GM18861 (cell line): ENCODE data around the gene CSRP1.

Source experiments
- ATAC-seq: cut with Tn5 transposase; IDR thresholded peaks from one replicate; pipeline ENCODE4 v1.9.1; 2021; ENCODE audit not compliant: unreplicated experiment

Gene CSRP1

DNA sequence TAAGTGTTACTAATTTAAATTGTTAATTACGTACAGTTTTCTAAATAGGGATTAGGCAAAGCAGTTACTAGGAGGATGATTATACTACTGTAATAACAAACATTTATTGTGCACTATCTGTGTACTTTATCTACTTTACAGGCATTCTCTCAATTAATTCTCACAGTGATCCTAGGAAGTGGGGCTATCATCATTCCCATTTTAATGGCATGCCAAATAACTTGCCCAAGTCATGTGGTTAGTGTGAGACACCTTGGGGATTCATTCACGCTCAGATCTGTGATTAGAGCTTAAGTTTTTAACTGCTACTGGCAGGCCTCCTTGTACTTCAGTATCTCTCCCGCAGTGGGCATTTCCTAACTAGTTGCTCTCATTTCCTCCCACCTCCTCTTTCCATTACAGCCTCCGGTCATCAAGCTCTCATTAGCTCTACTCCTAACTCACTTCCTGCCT is 49.4 kb downstream of the CSRP1 start:
- no peak for ATAC-seq

DNA sequence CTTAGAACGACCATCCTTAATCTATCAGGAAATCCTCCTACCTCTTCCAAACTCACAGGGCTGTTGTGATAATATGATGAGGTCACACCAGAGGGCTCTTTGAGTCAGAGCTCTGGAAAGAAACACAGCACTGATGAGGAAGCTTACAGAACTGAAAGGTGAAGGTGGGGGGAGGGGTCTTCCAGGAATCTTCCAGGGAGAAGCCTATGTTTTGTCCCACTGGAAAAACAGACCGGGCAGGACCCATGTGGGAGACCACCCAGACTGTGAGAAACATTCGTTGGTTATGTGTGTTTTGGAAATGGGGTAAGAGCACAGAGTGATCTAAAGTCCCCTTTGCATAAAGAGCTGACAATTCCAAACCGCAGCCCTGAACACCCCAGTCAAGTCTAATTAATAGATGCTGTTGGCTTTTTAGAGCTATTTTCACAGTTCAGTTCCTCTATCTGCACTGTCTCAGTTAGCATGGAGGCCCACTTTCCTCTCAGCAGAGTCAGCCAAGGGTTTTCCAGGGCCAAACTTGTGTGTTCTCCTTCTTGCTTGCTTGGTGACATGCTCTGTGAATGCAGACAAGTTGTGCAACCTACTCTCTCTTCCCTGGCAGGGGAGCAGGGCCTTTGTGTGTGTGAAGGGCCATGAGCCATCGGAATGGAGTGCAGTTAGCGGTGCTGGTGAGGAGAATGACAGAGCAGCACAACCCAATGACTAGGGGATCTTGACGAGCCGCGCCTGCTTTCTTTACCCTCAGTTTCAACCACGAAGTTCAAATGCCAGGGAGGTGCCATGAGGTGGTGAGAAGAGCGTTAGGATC is 50.2 kb downstream of the CSRP1 start:
- ATAC-seq: no peak

DNA sequence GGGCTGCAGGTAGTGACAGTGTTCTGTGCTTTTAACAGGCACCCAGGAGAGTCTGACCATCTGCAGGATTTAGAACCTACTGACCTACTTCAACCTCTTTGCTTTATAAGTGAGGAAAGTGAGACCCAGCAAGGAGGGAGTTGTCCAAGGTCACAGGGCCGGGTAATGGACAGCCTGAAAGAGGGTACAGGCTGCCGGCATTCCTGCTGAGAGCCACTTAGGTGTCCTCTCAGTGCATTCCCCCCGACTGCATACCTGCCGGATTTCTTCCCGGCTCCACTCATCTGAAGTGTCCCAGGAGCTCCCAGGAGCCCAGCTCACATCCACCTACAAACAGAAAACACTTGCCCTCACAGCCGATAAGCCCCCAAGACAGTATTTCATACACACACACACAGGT is 51.8 kb downstream of the CSRP1 start:
- no peak for ATAC-seq

DNA sequence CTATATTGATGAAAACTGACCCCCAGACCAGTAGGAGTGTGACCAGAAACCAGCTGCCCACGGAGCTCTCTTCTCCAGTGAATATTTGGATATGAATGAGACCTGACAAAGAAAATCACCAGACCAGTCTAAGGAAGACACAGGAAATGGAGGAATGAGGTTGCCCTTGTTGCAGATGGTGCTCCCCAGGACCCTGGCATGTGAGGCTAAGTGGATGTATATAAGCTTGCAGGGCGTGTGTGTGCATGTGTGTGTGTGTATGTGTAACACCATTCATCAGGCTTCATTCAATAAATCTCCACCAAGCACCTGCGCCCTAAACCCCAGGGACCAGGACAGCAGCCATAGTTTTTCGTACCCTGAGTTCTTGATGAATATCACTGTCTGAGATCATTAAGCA is 52.3 kb downstream of the CSRP1 start:
- ATAC-seq: no peak

DNA sequence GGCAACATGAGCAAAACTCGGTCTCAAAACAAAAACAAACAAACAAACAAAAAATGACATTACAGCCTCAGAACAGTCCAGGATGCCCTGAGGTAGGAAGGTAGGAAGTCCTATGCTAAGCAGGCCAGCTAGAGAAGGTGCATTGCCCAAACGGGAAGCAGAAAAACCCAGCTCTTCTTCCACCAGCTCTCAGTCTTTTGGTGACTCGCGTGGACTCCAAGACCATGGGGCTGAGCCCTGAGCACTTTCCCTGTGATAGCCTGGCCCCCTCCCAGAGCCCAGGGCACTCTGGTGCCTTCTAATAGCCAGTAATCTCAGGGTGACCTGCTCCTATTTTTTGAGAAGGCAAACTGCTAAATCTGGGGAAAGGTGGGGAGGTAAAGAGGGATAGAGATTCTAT is 54.1 kb downstream of the CSRP1 start:
- no peak for ATAC-seq

DNA sequence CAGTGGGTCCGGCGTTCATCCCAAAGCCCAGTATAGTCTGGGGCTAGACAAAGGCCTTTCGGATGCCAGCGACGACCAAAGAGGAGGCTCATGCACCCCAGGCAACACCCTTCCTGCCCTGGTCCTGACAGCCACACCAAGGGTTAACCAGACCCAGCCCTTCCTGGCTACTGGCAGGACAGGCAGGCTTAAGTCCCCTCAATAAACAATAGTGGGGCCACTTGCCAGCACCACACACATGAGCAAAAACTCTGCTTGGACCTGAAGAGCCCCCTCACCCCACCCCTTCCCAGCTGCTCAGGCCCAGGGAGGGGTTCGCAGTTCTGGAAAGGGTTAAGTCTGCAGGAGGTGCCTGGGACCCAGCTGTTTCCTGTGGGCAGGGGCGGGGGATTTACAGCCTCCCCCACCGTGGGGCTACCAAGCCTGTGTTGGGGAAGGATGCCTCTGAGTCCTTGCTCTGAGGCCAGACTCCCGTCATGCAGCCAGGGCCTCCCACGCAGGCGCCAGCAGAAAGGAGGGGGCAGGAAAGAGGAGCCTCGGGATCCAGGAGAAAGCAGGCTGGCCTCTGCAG is 56.1 kb downstream of the CSRP1 start:
- no peak for ATAC-seq

DNA sequence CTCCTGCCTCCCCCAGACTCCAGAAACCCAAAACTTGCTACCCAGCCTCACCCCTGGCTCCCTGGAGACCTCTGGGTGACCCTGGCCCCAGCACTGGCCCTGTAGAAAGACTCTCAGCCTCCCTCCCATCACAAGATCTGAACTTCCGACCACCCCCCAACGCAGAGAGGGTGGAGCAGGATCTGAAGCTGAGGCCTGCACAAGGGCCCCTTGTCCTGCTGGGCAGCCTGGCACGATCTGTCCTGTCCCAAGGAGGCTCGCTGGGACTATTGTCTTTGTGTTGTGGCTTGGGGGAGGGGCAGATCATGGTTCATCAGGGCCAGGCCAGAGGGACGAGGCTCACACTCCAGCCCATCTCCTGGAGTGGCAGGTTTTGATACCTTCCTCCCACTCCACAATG is 57.9 kb downstream of the CSRP1 start:
- no peak for ATAC-seq

DNA sequence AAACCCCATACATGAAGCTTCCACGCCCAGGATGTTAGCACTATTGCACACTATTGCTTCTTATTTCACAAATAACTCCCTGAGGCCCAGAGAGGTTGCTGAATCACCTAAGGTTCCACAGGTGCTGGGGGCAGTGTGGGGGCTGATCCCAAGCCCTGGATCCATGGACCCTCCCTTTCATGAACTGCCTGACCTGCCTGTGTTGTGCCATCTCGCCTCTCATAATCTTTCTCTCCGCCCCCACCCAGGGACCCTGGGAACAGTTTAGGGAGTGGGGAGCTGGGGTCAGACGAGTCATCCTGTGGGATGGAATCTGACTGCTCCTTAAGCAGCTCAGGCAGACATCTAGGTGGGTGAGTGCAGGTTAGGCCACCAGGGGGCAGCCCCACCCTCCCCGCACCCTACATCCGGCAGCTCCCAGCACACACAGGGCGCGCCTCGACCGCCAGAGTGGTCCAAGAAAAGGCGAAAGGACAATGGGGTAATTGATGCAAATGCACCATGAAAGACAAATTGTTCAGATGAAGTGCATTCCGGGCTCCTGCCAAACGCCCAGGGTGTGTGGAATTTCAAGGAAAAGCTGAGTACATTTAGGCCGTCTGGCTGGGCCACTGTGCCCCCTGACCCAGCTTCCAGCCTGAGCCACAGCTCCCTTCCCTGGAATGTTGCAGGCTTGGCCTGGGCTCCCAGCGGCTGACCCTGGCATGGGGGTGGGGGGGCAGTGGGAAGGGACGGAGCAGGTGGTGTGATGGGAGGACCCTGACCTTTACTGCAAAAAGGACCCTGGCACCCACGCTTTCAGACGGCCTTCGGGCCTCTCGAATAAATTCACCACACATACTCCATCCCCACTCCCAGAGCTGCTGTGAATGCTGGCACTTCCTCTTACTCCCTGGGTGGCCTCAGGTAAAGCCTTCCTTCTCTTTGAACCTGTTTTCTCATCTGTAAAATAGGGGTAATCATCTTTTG is 58.7 kb downstream of the CSRP1 start:
- ATAC-seq: no peak

DNA sequence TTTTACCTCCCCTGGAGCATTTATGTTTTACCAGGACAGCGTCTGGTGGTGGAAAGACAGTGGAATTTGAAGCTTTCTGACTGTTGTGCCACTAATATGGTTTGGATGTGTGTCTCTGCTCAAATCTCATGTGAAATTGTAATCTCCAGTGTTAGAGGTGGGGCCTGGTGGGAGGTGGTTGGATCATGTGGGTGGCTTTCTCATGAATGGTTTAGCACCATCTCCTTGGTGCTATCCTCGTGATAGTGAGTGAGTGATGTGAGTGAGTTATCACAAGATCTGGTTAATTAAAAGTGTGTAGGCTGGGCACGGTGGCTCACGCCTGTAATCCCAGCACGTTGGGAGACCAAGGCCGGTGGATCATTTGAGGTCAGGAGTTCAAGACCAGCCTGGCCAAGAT is 61.6 kb downstream of the CSRP1 start:
- no peak for ATAC-seq

DNA sequence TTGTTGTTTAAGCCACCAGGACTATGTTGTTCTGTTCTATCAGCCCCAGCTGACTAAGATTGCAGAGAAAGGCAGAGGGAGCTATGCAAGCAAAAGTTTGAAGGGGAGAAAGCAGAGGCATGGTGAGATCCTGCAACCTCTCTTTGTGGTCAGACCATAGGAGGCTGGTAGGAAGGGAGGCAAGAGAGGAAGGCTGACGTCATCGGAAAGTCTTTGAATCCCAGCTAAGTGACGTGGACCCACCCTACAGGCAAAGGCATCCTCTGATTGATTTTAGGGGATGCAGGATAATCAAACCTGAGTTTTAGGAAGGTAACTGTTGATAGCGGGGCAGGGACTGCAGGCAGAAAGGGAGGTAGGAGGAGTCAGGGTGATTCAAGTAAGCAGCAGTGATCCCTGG is 62.1 kb downstream of the CSRP1 start:
- ATAC-seq: no peak

DNA sequence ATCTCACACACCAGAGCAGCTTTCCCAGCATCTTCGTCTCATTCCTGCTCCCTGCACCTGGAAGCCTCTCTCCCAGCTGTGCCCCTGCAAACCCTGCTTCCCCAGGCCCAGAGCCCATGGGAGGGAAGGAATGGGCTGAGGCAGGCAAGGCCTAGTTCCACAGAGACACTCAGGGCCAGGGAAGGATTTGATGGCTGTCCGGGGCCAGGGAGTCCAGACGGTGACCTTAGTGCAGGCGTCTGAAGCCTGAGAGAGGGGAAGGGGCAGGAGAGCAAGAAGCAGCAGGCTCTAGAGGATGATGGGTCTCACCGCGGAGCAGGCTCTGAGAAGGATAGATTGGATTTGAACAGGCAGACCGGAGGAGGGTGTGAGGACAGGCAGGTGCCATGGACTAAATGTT is 63.2 kb downstream of the CSRP1 start:
- ATAC-seq: no peak

DNA sequence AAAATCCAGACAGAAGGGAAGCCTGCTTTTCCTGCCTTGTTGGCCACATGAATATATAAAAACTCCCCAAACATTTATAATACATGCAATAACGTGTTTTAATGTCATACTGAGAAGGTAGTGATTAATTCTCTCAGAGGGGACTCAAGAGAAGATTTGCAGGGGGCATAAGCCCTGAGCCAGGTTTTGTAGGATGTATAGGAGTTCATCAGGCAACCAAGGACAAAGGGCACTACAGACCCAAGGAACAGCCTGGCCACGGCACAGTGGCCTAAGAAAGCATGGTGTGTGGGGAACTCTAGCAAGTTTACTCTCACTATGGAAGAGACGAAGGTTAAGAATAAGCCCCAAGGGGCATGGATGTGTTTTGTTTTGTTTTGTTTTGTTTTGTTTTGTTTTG is 70.0 kb downstream of the CSRP1 start:
- ATAC-seq: no peak

DNA sequence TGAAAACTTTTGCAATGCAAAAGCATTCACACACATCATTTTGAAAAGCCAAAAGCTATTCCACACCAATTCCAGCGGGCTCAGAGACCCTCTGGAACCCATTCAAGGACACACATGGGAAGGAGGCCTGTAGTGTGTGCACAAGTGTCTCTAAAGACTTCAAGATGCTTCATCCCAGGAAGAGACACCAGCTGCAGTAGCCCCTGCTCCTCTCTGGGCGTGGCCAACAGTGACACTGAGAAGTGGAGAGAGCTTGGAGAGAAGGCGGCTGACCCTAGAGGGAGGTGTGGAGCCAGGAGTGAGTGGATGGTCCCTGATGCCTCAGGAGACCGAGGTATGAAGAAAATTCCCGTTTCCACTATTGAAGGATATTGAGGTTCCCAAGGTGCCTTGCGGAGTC is 70.5 kb downstream of the CSRP1 start:
- no peak for ATAC-seq

DNA sequence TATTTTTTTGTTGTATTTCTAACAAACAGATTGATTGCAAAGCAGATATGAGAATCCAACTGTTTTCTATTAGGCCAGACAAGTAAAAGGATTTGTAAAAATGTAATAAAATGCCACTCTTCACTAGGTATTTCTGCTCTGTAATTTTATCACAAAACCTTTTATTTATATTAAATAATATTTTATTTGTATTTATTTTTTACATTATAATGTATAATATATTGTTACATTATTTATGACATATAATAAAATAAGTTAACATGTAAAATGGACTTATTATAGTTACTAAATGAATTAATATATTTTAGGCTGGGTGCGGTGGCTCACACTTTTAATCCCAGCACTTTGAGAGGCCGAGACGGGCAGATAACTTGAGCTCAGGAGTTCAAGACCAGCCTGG is 72.7 kb downstream of the CSRP1 start:
- ATAC-seq: no peak

DNA sequence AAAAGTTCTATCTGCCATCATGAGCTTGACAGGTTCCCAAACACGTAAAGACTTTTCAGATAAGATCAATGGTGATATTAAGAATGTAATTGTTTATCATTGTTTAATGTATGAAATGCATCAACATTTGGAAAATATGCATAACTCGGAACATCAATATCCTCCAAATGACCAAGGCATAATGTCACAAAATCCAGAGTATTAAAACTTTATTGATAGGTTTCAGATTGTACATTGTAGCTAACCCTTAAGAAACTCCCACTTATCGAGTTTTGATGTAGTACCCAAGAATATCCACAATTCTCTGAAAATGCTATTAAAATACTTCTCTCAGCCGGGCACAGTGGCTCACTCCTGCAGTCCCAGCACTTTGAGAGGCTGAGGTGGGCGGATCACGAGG is 73.3 kb downstream of the CSRP1 start:
- ATAC-seq: no peak
